Right forelimb (tissue), 1 donor: ENCODE results near the gene MAL.

Experiments used
- DNase-seq: peaks from one replicate; pipeline ENCODE4 v3.0.0-alpha.2; 2018

The MAL gene

GRCh38 chr2:94996305-94997100 is 29.0 kb upstream of the MAL start:
- DNase-seq: peak; percentile 33

DNA sequence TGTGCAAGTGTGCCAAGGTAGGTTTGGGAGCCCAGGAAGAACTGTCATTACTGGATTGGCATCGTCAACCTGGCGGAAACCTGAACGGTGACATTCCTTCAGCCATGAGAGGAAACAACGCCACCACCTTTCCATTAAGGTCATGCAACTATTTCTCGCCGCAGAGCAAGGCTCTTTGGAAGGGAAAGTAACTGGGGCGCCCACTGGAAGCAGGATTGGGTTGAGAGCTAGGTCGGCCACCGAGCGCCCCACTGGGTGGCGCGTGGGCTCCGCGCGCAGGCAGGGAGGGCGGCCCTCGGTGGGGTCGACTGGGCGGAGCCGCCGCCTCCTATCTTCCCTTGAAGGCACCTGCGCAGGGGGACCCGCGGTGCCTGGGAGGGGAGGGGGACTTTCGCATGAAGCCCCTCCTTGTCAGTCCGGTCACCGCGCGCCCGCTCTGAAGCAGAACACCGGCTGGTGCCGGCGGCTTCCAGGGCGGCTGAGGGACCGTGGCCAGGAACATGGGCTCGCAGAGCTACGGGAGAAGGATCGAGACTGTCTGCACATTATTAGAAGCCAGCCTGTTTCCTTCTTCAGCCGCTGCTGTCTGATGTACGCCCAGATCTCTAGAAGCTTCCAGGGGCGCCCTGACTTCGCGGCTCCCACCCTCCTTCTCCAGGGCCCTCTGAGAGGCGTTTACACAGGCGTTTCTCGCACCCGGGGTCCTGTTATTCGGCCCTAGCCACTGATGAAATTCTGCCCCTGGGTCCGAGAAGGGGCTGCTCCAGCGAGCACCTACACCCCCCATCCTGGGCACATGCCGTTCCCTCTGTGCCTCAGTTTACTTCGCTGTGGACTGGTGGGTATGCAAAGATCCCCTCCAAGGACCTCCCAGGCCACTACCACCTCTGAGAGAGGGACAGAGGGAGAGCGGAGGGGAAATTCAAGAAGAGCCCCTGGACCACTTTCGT is 27.3 kb upstream of the MAL start:
- peak; percentile 21 for DNase-seq

GRCh38 chr2:94999431-94999883 is 26.1 kb upstream of the MAL start:
- DNase-seq: peak; percentile 9

- DNase-seq: peak; percentile 15
These were observed 24.4 kb upstream of the MAL start for GRCh38 chr2:95001051-95001562.

DNA sequence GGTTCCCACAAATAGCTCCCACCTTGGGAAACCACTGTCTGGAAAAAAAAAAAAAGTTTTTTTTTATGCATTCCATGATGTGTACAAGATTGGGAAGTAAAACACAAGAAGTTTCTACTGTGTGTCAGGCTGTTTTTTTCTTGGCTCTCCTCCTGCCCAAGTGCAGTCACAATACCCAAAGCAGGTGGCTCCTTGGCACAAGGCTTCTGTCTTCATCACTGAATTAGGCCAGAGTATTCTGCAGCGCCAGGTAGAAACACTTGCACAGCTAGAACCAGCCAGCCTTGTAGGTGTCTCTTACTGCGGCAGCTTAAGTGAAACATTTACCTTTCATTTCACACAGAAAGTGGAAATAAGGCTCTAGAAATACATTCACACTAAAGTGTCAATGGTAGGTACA is 23.8 kb upstream of the MAL start:
- no peak for DNase-seq

DNA sequence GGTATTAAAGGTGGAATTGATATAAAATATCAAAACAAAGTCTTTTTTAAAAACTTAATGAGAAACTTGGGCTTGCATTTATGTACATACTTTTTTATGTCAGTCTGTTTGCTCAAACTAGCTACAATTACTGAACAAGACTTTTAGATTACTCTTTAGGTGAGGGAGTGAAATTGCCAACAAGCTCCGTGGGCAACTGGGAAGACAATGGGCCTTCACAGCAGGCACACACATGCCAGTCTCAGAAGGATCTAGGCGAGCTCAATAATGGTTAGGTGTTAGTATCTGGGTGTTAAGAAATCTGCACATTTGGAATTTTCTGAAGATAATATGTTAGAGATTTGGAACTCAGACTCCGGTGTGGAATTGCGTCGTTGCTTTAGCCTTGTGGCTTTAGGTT is 23.0 kb upstream of the MAL start:
- no peak for DNase-seq

GRCh38 chr2:95004287-95004686 is 21.2 kb upstream of the MAL start:
- no peak for DNase-seq

- DNase-seq: no peak
These were observed 20.8 kb upstream of the MAL start for GRCh38 chr2:95004711-95005110.

DNA sequence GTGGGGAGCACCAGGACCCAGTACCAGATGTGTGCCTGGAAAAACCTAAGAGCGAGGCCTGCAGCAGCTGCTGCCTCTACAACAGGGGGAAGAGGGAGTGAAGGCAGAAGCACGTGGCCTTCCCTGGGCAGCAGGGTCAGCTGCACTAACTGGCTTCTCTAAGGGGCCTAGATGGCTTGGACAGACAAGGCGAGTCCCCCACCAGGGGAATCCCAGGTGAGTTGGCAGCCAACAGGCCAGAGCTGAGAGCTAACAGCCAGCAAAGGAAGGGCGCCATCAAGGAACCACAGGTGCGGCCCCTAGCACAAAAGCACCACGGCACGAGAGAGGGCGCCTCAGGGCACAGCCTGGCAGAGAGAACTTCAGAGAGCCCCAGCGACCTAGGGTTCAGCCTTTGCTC is 19.8 kb upstream of the MAL start:
- DNase-seq: no peak

GRCh38 chr2:95006588-95006987 is 18.9 kb upstream of the MAL start:
- DNase-seq: no peak

GRCh38 chr2:95007031-95007609 is 18.4 kb upstream of the MAL start:
- DNase-seq: no peak

- no peak for DNase-seq
These were observed 17.7 kb upstream of the MAL start for GRCh38 chr2:95007822-95008221.

DNA sequence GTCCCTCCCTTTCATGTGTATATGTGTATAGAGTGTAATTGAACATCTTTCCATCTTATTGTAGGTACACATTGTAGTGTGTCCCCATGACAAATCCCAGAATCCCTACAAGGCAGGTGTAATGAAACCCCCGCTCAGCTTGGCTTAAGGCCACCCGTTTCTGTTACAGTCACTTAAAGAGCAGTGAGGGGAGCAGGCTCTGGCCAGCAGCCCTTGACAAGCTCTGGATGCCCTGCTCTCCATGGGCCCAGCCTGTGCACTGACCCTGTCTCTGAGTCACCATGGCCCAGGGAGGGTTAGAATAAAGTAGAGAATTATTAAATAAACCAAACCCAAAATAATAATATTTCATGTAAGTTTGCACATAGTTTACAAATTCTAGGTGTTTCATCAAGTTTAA is 17.2 kb upstream of the MAL start:
- no peak for DNase-seq

DNA sequence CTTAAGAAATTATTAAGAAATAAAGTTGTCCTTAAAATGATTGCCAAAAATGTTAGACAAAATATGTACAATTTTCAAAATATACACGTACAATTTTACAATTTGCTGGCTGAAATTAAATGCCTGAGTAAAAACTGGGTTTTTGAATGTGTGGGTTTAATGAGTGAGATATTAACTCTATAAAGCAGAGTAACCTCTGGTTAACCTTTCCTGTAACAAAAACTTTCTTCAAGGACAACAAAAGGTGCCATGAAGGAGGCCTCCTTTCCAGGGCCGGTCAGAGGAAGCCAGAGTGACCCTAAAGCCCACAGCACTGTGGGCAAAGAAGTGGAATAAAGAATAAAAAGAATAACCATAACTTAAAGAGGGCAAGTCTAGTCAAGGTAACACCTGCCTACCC is 16.5 kb upstream of the MAL start:
- DNase-seq: no peak

DNA sequence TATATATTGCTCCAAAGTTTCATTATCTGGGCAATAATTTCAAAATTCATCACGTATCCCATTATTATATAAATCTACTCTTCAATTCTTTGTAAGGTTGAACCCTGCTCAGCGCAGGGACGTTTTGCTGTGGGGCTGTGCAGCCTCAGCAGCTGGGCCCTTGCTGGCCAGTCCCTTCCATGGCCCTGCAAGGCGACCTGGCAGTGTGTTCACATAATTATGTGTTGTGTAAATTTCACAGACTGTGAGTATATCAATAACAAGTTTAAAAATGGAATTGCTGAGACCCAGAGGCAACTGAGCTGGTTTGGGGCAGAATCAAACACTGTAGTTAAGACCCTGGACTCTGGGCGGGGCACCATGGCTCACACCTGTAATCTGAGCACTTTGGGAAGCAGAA is 16.1 kb upstream of the MAL start:
- no peak for DNase-seq

GRCh38 chr2:95010126-95010525 is 15.4 kb upstream of the MAL start:
- no peak for DNase-seq

DNA sequence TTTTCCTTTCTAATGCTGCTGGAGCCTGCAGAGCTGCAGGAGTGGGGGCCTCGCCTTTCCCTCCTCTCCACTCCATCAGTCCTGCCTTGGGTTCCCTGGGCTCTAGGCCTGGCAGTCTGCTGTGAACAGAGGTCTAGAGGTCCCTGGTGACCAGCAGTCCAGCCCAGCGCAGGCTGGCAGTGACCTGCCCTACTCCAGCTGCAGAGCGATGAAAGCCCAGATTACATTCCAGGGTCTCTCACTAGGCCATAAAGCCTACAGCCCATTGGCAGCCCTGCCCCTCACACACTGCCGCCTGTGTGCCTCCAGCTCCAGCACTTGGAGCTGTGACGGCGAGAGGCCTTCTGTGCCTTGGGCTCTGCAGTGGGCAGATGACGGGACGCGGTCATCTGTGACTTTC is 14.8 kb upstream of the MAL start:
- DNase-seq: no peak

DNA sequence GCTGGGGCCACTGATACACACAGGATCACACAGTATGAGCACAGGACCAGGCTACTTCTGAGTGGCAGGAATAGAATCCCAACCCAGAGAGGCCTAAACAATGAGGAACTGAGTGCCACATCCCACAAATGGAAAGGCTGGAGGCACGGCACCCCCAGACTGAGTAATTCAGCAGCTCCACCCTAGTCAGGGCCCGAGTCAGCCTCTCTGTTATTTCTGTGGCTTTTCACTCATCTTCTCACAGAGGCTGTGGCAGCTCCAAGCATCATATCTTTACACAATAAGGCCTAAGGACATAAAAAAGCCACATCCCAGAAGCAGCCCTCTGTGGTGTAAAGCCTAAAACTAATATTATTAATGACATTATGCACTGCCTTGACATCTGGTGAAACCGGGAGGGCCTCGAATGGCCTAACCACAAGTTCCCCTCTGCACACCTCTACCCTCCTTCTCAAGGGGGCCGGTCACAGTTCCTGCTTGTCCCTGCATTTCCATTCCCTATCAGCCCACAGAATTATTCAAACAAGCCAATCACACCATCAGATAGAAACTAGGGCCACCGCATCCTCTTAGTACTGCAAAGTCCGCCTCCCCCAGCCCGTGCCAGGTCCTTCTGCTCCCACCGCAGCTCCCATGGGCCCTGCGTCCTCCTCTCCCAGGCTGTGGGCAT is 12.5 kb upstream of the MAL start:
- DNase-seq: no peak

GRCh38 chr2:95013726-95014125 is 11.8 kb upstream of the MAL start:
- no peak for DNase-seq

GRCh38 chr2:95014126-95014708 is 11.3 kb upstream of the MAL start:
- DNase-seq: no peak

DNA sequence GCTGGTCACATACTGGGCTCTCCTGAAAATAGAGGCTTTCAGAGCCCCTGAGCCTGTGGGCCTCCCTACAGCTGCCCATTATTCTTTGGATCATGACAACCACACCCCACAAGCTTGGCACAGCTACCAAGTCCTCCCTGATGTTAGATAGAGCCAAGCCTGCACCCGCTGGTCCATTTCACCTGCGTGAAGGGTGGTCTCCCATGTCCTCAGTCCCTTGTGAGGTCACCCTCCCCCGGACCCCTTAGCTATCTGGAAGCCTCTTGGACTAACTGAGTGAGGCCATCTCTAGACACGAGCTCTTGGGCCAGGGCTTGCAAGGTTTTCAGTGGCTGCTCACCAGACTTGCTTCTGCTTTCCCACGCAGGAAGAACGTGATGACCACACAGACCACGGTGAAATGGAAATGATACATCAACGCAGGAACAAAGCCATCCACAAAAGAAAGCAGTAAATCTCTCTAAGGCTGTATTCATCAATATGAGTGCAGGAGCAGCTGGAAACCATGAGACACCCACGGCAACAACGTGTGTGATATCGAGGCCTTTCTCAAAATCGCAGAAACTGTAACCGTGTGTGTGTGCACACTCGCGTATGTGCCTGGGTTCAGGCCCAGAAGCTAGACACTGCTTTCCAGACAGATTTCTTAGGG is 10.1 kb upstream of the MAL start:
- no peak for DNase-seq

DNA sequence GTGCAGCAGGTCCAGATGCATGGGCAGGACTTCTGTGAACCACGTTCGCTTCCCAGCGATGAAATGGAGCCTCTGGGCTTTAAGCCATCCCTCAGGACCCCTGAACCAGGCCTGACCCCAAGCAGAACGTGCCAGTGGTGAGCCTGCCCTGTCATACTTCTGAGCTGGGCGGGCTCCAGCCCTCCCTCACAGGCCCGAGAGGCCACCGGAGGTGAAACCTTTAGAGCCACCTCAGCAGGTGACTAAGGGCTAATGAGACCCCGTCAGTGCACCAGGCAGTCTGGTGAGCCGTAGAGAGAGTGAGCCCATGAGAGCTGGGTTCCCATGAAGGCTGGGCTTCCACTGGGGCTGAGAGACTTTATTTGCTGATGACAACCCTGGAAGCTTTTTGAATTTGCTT is 8.9 kb upstream of the MAL start:
- no peak for DNase-seq
